ENCODE data around the gene OTX2.

Gene OTX2

GRCh38 chr14:56821177-56821576 lies 10.9 kb upstream of the OTX2 start:
- DNase-seq (ENCODE audit: low spot score), result no peak
- TF ChIP-seq CTCF (IDR thresholded peaks at IDR 0.05; ENCODE audit: extremely low read depth, insufficient read depth, missing control alignments), result no peak
- in situ Hi-C loops (cut with MboI; ENCODE audit: low pct_unique_long_range_greater_than_20kb, low sequenced_read_pairs, unreplicated experiment), result no loop called here

GRCh38 chr14:56817396-56817921 lies 7.2 kb upstream of the OTX2 start:
- in situ Hi-C loops (cut with MboI; ENCODE audit: low pct_unique_long_range_greater_than_20kb, low sequenced_read_pairs, unreplicated experiment), result no loop called here
- no peak for DNase-seq (ENCODE audit: low spot score)
- TF ChIP-seq CTCF (IDR thresholded peaks at IDR 0.05; ENCODE audit: extremely low read depth, insufficient read depth, missing control alignments), result no peak

GRCh38 chr14:56816574-56817391 lies 6.5 kb upstream of the OTX2 start:
- no peak for DNase-seq (ENCODE audit: low spot score)
- in situ Hi-C loops (cut with MboI; ENCODE audit: low pct_unique_long_range_greater_than_20kb, low sequenced_read_pairs, unreplicated experiment), result no loop called here
- TF ChIP-seq CTCF (IDR thresholded peaks at IDR 0.05; ENCODE audit: extremely low read depth, insufficient read depth, missing control alignments), result no peak

GRCh38 chr14:56815745-56816144 lies 5.5 kb upstream of the OTX2 start:
- in situ Hi-C loops (cut with MboI; ENCODE audit: low pct_unique_long_range_greater_than_20kb, low sequenced_read_pairs, unreplicated experiment), result no loop called here
- no peak for TF ChIP-seq CTCF (IDR thresholded peaks at IDR 0.05; ENCODE audit: extremely low read depth, insufficient read depth, missing control alignments)
- no peak for DNase-seq (ENCODE audit: low spot score)

GRCh38 chr14:56814969-56815700 lies 4.9 kb upstream of the OTX2 start:
- in situ Hi-C loops (cut with MboI; ENCODE audit: low pct_unique_long_range_greater_than_20kb, low sequenced_read_pairs, unreplicated experiment), result no loop called here
- no peak for TF ChIP-seq CTCF (IDR thresholded peaks at IDR 0.05; ENCODE audit: extremely low read depth, insufficient read depth, missing control alignments)

DNA sequence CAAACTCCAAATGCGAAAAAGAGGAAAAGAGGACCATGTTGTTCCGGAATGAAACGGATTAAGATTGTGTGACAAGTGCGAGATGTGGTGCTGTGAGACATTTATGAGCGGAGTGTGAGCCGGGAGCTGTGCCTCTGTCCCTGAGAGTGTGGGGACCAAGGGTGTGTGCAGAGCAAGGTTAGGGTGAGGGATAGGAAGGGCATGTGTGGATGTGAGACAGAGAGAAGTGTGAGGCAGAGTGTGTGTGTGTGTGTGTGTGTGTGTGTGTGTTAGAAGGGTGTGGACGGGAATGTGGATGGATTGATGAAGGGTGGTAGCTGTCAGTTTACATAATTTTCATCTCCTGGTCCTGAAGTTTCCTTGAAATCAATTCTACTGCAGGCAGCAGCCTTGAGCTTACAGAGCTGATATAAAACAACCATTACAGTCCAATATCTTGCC lies 4.3 kb upstream of the OTX2 start:
- no peak for DNase-seq (ENCODE audit: low spot score)
- in situ Hi-C loops (cut with MboI; ENCODE audit: low pct_unique_long_range_greater_than_20kb, low sequenced_read_pairs, unreplicated experiment), result no loop called here
- TF ChIP-seq CTCF (IDR thresholded peaks at IDR 0.05; ENCODE audit: extremely low read depth, insufficient read depth, missing control alignments), result no peak

More at GRCh38 chr14:56814969-56815700, 4.9 kb upstream of the OTX2 start:
- no peak for DNase-seq (ENCODE audit: low spot score)
